NK-92 treated with Interleukin-12 subunit alpha and Interleukin-12 subunit beta, amount 100 ng/mL, for 24 hours (cell line): ENCODE results near the gene SPPL3.
A peak's percentile ranks its signal among the peaks of the same experiment; 100 is the strongest.
"Not testable (repeated sequence)": the region's sequence is repeated elsewhere in the genome, so short reads cannot be mapped to it uniquely, and the experiment has no call there.

Experiments
- DNase-seq: peaks from one replicate; lab custom pipeline; 2025; lab: John Stamatoyannopoulos, UW

Gene SPPL3, protein sequence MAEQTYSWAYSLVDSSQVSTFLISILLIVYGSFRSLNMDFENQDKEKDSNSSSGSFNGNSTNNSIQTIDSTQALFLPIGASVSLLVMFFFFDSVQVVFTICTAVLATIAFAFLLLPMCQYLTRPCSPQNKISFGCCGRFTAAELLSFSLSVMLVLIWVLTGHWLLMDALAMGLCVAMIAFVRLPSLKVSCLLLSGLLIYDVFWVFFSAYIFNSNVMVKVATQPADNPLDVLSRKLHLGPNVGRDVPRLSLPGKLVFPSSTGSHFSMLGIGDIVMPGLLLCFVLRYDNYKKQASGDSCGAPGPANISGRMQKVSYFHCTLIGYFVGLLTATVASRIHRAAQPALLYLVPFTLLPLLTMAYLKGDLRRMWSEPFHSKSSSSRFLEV

DNA sequence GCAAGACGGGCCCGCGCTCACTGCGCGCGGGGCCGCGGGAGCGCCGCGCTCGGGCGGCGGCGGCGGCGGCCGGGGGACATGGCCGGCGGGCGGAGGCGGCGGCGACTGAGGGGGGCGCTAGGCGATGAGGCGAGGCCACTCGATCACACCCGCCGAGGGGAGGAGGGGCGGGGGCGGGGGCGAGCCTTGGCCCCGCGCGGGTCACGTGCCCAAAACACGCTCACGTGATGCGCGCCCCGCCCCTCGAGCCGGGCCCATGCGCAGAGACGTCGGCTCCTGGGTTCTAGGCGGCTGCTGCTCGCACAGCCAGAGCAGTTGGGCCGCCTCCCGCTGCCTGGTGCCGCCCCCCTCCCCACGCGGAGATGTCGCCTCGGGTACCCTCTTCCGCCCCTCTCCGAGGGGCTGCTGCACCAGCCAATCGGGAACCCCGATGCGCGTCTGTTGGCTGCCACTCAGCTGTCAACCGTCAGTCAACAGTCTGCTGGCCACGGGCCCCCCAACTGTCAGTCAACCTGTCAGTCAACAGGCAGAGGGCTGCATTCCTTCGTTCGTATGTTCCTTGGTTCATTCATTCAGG, at the start of gene SPPL3:
Gene SPPL3, minus strand, starts transcription at position 162 of the 577 bp plus-strand sequence. CDS start 491 bp downstream, outside the sequence.
- peak; percentile 81 for DNase-seq

DNA sequence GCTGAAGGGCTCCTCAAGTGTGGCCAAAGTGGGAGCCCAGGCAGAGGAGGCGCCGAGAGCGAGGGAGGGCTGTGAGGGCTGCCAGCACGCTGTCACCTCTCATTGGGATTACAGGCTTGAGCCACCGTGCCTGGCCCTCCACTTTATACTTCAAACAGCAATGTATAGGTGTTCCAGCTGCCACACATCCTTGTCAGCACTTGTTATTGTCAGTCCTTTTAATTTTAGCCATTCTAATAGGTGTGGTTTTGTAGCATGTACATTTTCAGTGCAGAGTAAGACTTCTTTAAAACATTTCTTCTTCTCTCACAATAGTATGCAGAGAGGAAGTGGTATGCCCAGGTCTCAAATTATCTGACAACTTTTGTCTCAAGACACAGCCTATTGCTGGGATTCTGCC, 46.6 kb upstream of the SPPL3 start:
- DNase-seq, result no peak

DNA sequence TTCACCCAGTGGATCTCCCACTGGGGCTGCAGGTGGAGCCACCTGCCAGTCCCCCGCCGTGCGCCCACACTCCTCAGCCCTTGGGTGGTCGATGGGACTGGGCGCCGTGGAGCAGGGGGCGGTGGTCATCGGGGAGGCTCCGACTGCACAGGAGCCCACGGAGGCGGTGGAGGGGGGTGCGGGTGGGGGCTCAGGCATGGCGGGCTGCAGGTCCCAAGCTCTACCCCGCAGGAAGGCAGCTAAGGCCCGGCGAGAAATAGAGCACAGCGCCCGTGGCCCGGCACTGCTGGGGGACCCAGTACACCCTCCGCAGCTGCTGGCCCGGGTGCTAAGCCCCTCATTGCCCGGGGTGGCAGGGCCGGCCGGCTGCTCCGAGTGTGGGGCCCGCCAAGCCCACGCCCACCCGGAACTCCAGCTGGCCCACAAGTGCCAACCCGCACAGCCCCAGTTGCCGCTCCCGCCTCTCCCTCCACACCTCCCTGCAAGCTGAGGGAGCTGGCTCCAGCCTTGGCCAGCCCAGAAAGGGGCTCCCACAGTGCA, 46.2 kb upstream of the SPPL3 start:
- DNase-seq, result not testable (repeated sequence)

DNA sequence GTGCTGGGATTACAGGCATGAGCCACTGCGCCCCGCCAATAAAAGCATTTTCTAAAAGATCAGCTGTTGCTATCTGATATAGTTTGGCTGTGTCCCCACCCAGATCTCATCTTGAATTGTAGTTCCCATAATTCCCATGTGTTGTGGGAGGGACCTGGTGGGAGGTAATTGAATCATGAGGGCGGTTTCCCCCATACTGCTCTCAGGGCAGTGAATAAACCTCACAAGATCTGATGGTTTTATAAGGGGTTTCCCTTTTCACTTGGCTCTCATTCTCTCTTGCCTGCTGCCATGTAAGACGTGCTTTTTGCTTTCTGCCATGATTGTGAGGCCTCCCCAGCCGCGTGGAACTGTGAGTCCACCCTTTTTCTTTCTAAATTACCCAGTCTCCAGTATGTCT, 41.4 kb upstream of the SPPL3 start:
- DNase-seq, result not testable (repeated sequence)

DNA sequence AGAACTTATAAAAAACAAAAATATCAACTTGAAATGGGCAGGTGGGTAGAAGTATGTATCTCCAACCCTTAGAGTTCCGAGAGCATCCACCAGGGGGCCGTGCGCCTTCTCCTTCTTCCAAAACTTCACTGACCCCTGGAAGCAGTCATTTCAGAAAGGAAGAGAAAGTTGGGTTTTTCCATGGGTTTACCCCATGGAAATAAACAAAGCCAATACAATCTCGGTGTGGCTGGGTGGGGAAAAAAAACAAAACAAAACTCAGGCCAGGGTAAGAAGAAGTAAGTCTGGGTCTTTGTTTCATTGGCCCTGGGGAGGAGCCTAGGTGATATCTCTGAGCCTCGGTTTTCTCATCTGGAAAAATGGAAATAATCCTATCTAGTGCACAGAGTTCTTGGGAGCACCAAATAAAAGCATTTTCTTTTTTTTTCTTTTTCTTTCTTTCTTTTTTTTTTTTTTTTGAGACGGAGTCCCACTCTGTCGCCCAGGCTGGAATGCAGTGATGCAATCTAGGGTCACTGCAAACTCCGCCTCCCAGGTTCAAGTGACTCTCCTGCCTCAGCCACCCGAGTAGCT, 40.6 kb upstream of the SPPL3 start:
- no peak for DNase-seq

DNA sequence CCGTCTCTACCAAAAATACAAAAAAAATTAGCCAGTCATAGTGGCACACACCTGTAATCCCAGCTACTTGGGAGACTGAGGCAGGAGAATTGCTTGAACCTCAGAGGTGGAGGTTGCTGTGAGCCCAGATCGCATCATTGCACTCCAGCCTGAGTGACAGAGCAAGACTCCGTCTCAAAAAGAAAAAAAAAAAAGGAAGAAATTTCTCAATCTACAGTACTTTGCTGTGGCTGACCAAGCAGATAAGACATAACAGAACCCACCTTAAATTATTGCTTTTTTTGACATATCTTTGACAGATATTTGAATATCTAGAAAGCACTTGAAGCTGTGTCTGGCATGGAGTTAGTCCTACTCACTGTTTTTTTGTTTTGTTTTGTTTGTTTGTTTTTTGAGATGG, 39.3 kb upstream of the SPPL3 start:
- DNase-seq, result no peak

DNA sequence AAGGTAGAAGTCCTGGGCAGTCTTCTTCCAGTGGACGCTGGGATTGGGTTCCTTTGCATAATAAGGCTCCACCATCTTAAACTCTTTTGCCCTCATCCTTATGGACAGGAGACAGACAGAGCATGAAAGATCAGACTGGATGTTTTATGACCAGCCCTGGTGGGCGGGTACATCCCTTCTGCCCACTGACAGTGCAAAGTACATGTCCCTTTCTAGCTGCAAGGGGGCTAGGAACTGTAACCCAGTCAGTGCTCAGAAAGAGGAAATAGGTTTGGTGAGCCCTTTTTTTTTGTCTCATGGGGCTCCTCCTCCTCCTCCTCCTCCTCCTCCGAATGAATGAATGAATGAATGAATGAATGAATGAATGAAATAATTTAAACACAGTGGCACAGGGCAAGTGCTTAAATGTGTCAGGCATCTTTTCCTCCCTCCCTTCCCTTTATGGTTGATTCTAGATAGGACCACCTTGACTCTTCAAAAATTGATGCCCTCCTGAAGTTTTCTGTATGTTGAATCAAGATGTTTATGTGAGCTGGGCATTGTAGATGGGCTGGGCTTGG, 37.8 kb upstream of the SPPL3 start:
- no peak for DNase-seq

DNA sequence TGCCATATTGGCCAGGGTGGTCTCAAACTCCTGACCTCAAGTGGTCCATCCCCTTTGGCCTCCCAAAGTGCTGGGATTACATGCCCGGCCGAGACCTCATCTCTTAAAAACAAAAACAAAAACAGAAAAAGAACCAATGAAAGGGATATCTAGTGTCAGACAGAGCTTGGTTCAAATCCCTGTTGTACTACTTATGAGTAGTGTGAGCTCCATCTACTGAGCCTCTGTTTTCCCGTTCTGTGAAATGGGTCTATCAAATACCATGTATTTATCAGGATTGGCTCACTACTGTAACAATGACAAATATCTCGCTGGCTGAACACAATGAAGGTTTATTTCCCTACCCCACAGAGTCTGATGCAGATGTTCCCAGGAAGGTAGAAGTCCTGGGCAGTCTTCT, 37.3 kb upstream of the SPPL3 start:
- DNase-seq, result no peak

DNA sequence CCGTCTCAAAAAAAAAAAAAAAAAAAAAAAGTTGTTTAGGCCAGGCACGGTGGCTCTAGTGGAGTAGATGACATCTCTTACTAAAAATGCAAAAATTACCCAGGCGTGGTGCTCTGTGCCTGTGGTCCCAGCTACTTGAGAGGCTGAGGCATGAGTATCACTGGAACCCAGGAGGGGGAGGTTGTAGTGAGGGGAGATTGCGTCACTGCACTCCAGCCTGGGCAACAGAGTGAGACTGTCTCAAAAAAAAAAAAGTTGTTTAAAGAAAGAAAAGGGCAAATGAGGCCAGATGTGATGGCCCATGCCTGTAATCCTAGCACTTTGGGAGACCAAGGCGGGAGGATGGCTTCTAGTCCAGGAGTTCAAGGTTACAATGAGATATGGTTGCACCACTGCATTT, 36.6 kb upstream of the SPPL3 start:
- DNase-seq, result no peak

DNA sequence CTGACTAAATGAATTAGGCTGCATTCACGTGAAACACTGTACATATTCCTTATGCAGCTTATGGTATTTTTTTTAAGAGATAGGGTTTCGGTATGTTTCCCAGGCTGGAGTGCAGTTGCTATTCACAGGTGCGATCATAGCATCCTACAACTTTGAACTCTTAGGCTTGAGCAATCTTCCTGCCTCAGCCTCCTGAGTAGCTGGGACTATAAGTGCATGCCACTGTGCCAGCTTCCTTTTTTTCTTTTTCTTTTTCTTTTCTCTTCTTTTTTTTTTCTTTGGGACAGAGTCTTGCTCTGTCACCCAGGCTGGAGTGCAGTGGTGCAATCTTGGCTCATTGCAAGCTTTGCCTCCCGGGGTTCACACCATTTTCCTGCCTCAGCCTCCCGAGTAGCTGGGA, 35.8 kb upstream of the SPPL3 start:
- no peak for DNase-seq

DNA sequence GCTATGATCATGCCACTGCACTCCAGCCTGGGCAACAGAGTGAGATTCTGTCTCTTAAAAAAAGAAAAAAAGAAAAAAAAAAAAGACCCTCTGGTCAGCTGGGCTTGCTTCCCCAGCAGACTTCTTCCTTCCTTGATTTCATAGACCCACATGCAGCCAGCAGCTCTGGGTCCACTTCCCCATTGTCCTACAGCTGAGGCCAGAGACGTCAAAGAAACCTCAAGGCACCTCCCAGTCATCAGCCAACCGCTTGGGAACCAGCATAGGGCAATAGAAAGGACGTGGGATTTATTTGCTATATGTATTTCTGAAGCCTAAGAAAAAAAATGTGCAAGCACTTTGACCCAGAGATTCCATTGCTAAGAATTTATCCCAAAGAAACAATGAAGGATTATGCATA, 35.4 kb upstream of the SPPL3 start:
- no peak for DNase-seq

DNA sequence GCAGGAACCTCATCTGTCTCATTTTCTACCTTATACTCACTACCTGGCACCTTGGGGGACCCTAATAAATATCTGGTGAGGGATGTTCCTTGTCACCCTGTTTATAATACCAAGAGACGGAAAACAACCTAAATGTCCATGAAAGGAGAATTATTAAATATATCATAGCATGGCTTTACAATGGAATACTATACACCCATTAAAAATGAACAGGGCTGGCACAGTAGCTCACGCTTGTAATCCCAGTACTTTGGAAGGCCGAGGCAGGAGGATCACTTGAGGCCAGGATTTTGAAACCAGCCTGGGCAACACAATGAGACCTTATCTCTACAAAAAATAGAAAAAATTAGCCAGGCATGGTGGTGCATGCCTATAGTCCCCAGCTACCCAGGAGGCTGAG, 34.3 kb upstream of the SPPL3 start:
- no peak for DNase-seq

DNA sequence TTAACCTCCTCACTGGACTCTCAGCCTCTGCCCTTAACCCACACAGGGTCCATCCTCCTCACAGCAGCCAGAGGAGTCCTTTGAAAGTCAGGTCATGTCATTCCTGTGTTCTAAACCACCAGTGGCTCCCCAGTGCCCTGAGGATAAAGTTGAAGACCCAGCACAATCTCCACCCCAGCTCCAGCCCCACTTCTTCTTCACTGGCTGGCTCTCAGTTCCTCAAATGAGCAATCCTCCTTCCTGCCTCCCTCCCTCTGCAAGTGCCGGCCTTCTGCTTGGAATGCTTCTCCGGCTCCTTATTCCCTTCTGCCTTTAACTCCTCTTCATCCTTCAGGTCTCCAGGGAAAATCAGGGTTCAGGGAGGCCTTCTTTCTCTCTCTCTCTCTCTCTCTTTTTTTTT, 32.0 kb upstream of the SPPL3 start:
- DNase-seq, result no peak

DNA sequence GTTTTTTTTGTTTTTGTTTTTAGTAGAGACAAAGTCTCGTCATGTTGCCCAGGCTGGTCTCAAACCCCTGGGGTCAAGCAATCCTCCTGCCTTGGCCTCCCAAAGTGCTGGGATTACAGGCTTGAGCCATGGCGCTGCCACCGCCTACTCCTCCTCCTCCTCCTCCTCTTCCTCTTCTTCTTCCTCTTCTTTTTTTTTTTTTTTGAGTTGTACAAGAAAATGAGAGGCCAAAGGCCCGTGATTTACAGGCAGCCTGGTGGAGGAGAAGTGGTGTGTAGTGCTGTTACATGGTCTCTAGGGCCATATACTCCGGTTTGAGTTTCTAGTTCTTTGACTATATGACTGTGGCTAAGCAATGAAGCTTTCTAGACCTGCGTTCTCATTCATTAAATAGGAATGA, 29.6 kb upstream of the SPPL3 start:
- DNase-seq, result no peak

DNA sequence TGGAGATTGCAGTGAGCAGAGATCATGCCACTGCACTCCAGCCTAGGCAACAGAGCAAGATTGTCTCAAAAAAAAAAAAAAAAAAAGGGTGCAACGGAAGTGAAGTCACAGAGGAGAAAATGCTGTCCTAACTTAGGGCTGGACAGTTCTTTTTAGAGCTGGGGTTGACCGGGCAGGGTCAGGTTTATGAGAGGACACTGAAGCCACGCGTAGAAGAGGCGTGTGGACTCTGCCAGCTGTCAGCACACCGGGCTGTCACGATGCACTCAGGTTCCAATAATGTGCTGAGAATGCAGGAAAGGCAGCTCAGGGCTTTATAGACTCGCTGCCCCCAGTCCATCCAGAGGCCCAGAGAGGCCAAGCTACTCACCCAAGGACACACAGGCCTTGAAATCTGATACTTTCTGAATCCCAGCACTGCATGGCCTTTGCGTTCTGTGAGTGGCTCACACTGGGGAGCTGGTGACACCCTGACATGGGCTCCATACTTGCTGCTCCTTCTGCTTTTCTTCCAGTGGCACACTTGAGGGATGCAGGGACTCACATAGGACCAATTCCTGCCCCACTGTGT, 28.9 kb upstream of the SPPL3 start:
- DNase-seq, result no peak

DNA sequence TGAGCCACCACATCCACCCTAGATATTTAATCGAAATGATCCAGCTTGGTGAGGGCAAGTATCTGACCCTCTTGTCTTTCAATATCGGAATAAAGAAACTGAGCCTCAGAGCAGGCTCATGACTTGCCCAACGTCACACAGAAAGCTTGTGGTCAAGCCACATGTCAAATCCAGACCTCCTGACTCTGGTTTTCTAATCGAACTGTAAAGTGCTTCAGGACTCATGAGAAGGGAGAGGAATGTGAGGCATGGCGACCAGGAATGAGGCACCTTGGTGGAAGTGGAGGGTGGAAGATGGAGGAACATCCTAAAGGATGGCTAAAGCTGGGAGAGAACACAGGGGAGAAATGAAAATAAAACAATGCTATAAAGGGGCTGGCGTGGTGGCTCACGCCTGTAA, 27.9 kb upstream of the SPPL3 start:
- no peak for DNase-seq

DNA sequence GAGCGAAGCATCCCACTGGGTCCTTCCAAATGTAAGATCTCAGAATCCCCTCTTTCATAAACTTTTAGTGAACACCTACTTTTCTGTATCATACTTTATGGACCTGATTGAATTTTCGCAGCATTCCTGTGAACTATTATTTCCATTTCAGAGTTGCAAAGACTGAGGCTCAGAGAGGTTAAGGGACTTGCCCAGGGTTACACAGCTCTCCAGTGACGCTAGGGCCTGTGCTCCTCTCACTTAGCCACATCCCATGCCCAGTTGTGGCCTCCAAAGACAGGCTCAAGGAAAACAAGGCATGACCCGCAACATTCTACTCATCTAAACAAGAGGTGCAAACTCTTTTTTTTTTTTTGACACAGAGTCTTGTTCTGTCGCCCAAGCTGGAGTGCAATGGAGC, 25.9 kb upstream of the SPPL3 start:
- no peak for DNase-seq

DNA sequence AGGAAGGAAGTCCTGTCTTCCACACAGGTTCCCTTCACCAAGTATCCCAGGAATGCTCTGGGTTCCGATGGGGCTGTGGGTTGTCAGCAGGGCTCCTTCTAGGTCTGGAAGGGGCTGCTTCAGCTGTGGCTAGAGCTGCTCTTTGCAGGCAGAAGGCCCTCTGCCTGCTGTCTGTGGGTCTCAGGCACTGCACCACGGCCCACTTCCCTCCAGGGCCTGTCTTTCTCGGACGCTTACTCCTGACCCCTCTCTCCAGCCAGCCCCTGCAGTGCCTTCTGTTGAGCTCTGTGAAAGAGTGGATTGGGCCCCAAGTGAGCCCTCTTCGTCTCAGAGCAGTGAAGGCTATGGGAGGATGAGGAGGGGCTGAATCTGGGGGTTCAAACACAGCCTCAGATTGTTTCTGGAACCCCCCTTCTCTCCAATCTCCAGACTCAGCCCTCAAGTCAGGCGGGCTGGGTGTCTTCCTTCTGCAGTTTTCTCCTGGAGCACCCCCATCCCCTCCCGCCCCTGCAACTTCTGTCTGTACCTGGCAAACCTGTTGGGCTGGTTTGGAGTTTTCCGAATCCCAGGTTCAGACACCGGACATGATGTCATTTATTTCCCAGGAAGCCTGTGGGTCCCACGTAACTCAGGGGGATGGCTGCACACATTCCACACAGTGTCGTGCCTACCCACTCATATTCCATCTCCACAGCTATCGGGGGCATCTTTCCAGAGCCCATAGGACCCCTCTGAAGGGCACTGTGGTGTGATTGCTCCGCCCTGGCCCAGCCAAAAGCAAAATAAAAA, 24.9 kb upstream of the SPPL3 start:
- DNase-seq, result no peak

DNA sequence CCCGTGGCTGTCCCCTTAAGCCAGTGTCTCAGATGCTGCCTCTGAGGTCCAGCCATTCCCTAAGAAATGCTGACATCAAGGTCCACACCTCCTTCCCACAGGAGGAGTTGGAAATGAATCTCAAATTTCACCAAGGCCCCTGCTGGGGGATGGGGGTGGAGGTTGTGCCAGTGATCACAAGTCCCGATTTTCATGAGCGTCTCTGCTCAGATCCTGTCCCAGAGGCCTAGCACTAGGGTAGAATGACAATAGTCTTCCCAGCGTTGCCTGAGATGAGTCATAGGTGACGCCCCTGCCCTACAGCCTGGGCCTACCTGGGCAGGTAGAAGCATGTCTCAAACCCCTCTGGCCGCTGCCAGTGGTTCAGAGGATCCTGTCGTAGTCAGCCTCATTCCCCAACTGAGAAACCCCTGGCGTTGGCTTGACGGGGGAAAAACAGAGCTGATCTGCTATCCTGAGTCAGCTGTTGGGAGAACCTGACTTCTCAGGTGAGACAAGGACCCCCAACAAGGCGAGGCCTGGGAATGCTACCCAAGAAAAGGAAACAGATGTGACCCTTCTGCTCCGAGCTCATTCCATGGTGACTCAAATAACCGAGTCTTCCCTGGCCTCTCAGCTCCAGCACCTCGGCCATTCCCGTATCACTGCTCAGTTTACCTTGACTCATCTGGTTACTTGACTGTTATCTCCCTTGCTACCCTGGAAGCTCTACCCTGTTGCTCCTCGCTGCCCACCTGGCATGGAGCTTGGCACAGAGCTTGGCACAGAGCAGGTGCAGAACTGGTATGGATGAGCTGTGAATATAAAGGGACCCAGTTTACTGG, 21.8 kb upstream of the SPPL3 start:
- DNase-seq, result no peak

DNA sequence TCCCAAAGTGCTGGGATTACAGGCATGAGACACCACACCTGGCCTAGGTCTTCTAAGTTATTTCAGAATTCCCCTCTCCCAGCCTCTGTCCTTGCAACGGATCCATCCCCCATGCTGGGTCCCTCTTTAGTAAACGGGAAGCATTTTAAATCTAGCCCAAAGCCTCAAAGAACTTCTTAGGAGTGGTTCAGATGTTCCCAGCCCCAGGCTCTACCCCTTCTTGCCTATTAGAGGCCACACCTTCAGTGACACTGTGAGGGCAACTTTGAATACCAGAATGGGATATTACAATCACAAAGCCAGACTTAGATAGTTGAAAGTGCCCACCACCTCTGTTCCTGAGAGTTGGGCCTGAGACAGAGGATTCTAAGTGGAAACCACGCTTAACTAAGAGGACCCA, 18.1 kb upstream of the SPPL3 start:
- DNase-seq, result no peak

DNA sequence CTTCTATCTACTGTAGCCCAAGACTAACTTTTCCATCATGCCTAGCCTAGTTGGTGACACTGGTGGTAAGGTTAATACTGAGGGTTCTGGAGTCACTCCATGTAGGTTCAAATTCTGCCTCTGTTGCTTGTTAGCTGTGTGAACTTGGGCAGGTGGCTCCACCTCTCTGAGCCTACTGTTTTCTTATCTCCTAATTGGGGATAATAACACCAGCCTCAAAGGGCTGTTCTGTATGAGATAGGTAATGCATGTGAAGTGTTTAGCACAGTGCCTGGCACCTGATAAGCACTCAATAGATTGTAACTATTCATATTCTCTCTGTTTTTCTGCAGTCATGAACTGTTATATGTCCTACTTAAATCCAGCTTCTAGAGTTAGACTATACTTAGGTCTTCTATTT, 17.5 kb upstream of the SPPL3 start:
- DNase-seq, result no peak
